ENCODE data around the gene PRDM8. TPM values are rescaled to one million over a fixed set of nuclear protein-coding genes. Genes with fewer than 3 reads are reported as not detected.

PRDM8 gene
- total and polyA plus RNA-seq, 8 donors = 0.14 to 1.5 (median 0.57) TPM

DNA sequence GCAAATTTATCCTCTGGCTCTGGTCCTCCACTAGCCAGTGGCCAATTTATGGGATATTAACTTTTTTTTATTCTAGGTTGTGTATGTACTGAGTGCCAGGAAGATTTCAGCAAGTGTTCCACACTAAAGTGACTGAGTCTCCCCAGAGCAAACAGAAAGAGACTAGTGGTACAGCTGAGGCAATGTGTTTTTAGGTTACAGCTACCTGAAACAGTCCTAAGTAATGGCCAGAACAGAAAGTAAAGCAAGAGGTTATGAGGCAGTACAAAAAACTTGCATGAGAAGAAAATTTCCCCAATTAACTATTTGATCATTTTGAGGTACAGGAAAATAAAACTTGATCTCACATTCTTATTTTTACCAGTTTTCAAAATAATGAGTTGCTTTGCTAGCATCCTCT, 31.2 kb downstream of the PRDM8 start:
- H3K36me3 ChIP-seq = no peaks in the 10 kb centered on the region
- FAIRE-seq (no peak), ATAC-seq (no peak), DNase-seq (no peak)
- intact Hi-C loops (cut with DNase I) = no loop called here
- TF ChIP-seq, protein P1, sequence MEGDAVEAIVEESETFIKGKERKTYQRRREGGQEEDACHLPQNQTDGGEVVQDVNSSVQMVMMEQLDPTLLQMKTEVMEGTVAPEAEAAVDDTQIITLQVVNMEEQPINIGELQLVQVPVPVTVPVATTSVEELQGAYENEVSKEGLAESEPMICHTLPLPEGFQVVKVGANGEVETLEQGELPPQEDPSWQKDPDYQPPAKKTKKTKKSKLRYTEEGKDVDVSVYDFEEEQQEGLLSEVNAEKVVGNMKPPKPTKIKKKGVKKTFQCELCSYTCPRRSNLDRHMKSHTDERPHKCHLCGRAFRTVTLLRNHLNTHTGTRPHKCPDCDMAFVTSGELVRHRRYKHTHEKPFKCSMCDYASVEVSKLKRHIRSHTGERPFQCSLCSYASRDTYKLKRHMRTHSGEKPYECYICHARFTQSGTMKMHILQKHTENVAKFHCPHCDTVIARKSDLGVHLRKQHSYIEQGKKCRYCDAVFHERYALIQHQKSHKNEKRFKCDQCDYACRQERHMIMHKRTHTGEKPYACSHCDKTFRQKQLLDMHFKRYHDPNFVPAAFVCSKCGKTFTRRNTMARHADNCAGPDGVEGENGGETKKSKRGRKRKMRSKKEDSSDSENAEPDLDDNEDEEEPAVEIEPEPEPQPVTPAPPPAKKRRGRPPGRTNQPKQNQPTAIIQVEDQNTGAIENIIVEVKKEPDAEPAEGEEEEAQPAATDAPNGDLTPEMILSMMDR (IDR thresholded peaks at IDR 0.05) = no peak
- H3K27me3 ChIP-seq = peaks cover 0 to 3% (median 0%) of the 10 kb centered on the region in 4 donors
- no peaks in the 10 kb centered on the region for H3K4me1 ChIP-seq
- no peak overlapping the region for H3K4me3 ChIP-seq
- peaks cover 0 to 4% (median 0%) of the 10 kb centered on the region in 4 donors for H3K9me3 ChIP-seq
- H3K27ac ChIP-seq = no peak overlapping the region

DNA sequence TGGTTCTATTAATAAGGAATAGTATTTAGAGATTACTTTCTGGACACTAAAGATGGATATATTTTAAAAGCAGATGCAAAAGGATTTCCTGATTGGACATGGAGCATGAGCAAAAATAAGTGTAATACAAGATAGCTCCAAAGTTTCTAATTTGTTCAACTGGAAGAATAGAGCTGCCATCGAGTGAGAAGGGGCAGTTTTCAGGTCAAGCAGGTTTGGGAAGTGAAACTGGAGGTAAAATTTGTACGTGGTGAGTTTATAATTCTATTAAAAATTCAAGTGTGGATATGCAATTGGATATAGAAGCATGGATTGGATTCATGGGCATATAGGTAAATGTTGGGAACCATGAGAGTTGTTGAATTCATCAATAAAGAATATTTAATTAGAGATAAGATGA, 31.8 kb downstream of the PRDM8 start:
- WGBS, 2 donors = 41 to 51% methylated on average over 2 of the region's 2 CpGs
- H3K27ac ChIP-seq = no peak overlapping the region
- no peaks in the 10 kb centered on the region for H3K9me3 ChIP-seq
- H3K36me3 ChIP-seq = no peaks in the 10 kb centered on the region
- FAIRE-seq (no peak), DNase-seq (no peak), ATAC-seq (no peak)
- H3K4me1 ChIP-seq = no peaks in the 10 kb centered on the region
- no peak overlapping the region for H3K4me3 ChIP-seq
- peaks cover 0 to 3% (median 0%) of the 10 kb centered on the region in 4 donors for H3K27me3 ChIP-seq
- TF ChIP-seq, protein P1 (IDR thresholded peaks at IDR 0.05) = no peak
- intact Hi-C loops (cut with DNase I) = no loop called here

DNA sequence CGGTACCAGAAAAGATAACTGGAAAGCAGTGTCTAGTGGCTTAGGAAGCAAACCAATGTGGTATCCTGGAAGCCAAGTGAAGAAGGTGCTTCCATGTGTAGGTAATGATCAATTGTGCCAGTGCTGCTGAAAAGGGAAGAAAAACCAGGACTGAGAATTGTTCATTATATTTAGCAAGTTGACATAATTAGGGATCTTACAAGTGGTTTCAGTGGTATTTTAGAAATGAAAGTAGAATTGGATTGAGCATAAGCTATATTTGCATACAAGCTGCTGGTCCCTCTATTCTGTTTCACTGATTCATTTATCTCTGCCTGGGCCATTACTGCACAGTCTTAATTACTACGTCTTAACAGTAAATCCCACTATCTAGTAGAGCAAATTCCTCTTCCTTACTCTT, 32.3 kb downstream of the PRDM8 start:
- FAIRE-seq = no peak
- peaks cover 0 to 3% (median 0%) of the 10 kb centered on the region in 4 donors for H3K27me3 ChIP-seq
- DNase-seq = no peak
- no peak overlapping the region for H3K4me3 ChIP-seq
- H3K36me3 ChIP-seq = no peaks in the 10 kb centered on the region
- 76 to 83% methylated on average over 2 of the region's 2 CpGs for WGBS, 2 donors
- H3K27ac ChIP-seq = no peak overlapping the region
- TF ChIP-seq, protein P1 (IDR thresholded peaks at IDR 0.05) = no peak
- intact Hi-C loops (cut with DNase I) = no loop called here
- no peaks in the 10 kb centered on the region for H3K9me3 ChIP-seq
- no peaks in the 10 kb centered on the region for H3K4me1 ChIP-seq
- ATAC-seq = no peak

DNA sequence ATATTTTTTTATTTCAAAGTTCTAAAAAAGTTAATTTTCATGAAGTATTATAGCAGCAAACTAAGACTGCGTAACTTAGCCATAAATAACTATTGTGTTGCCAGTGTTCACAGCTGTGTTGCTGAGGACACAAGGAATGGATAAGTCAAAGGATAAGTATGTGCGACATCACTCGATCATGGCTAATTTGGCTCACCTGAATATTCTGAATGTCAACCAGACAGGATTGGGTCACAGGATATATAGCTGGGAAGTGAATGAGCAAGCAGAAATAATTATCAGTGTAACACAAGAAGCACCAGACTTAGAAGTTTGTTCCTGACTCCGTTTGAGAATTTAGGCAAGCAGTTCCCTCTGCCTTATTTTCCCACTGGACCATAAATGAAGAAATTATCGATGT, 33.9 kb downstream of the PRDM8 start:
- no peak for FAIRE-seq
- Histone ChIP-seq H3K9me3 (no peaks in the 10 kb centered on the region), H3K27ac (no peak overlapping the region), H3K27me3 (peaks cover 0 to 3% (median 0%) of the 10 kb centered on the region in 4 donors), H3K4me1 (no peaks in the 10 kb centered on the region), H3K4me3 (no peak overlapping the region), H3K36me3 (no peaks in the 10 kb centered on the region)
- ATAC-seq = no peak
- intact Hi-C loops (cut with DNase I) = no loop called here
- TF ChIP-seq, protein P1 (IDR thresholded peaks at IDR 0.05) = no peak
- DNase-seq = no peak
- WGBS, 2 donors = 60 to 81% methylated on average over 5 of the region's 5 CpGs

DNA sequence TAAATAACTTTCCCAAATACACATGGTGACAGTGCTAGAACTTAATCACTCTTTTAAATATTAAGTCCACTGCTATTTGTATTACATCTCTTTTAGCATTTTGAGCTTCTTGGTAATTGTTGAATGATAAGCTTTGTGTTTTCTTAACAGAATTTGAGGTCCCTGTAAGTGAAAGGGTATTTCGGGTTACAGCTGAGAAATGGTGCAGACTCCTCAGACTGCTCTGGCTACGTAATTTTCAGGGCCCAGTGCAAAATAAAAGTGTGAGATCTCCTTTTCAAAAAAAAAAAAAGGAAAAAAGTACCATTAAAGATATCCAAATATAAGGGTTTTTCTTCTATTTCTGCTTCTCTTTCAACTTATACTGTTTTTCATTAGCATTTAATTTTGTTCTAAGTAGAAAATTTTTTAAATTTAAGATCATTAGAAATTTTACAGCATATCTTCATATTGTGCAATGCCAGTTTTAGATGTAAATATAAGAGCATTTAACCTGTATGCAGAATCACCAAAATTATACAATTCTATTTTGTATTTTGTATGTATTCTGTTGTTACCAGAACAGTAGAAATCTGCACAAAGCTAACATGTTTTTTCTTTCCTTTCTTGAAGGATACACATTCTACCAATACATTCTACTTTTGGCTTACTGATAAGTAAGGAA, 35.5 kb downstream of the PRDM8 start:
- no peak overlapping the region for H3K27ac ChIP-seq
- 86% methylated on average over 2 of the region's 2 CpGs for WGBS, 2 donors
- peaks cover 0 to 8% (median 1%) of the 10 kb centered on the region in 4 donors for H3K27me3 ChIP-seq
- H3K9me3 ChIP-seq = no peaks in the 10 kb centered on the region
- TF ChIP-seq, protein P1 (IDR thresholded peaks at IDR 0.05) = no peak
- no peak for FAIRE-seq
- H3K4me1 ChIP-seq = no peaks in the 10 kb centered on the region
- intact Hi-C loops (cut with DNase I) = no loop called here
- DNase-seq = no peak
- H3K4me3 ChIP-seq = no peak overlapping the region
- ATAC-seq = no peak
- no peaks in the 10 kb centered on the region for H3K36me3 ChIP-seq
